Fibroblast of the aortic adventitia (primary cell): ENCODE results near the gene MGLL. TPM values are rescaled to one million over a fixed set of nuclear protein-coding genes. Genes with fewer than 3 reads are reported as not detected.

Source experiments
- DNase-seq: peaks from one replicate; pipeline ENCODE4 v3.0.0-alpha.2; 2010; ENCODE audit warnings: low read depth
- H3K4me3 ChIP-seq: 2 replicates; pipeline ENCODE4 v1.5.1; 2011; ENCODE audit warnings: low read depth, mild to moderate bottlenecking, control low read depth, low read length, moderate library complexity
- total RNA-seq: library from RNA; depleted of rRNA; stranded (reverse); fragments of >200 nt; gene quantifications from 2 replicates; pipeline ENCODE4 v1.2.3, GENCODE V29; 2012; ENCODE audit warnings: low replicate concordance
- TF ChIP-seq, protein P1 (sequence below): IDR thresholded peaks from 2 replicates; pipeline ENCODE4 v1.5.1; 2011; ENCODE audit warnings: mild to moderate bottlenecking, low read length, control low read depth, inconsistent platforms; ENCODE audit not compliant: insufficient read depth

Gene MGLL
- total RNA-seq, 1 donor = 25.8 TPM

GRCh38 chr3:127679534-127680145 is 142.7 kb downstream of the MGLL start:
- no peak overlapping the region for H3K4me3 ChIP-seq
- no peak for DNase-seq
- TF ChIP-seq, protein P1, sequence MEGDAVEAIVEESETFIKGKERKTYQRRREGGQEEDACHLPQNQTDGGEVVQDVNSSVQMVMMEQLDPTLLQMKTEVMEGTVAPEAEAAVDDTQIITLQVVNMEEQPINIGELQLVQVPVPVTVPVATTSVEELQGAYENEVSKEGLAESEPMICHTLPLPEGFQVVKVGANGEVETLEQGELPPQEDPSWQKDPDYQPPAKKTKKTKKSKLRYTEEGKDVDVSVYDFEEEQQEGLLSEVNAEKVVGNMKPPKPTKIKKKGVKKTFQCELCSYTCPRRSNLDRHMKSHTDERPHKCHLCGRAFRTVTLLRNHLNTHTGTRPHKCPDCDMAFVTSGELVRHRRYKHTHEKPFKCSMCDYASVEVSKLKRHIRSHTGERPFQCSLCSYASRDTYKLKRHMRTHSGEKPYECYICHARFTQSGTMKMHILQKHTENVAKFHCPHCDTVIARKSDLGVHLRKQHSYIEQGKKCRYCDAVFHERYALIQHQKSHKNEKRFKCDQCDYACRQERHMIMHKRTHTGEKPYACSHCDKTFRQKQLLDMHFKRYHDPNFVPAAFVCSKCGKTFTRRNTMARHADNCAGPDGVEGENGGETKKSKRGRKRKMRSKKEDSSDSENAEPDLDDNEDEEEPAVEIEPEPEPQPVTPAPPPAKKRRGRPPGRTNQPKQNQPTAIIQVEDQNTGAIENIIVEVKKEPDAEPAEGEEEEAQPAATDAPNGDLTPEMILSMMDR = peak; percentile 9

GRCh38 chr3:127678611-127679533 is 143.4 kb downstream of the MGLL start:
- no peak overlapping the region for H3K4me3 ChIP-seq
- DNase-seq = no peak

DNA sequence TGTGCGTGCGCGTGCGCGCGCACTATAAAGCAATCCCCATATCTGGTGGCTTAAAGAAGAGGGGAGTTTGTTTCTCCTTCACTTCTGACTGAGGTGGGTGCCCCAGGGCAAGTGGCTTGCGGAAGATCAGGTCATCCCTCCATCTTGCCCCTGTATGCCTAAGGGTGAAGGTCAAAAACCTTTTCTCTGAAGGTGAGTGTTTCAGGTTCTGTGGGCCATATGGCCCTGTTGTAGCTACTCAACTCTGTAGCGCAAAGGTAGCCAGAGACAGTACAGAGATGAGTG is 144.1 kb downstream of the MGLL start:
- no peak overlapping the region for H3K4me3 ChIP-seq
- TF ChIP-seq, protein P1 = no peak
- no peak for DNase-seq

More at GRCh38 chr3:127678611-127679533, 143.4 kb downstream of the MGLL start:
- TF ChIP-seq, protein P1 = no peak

DNA sequence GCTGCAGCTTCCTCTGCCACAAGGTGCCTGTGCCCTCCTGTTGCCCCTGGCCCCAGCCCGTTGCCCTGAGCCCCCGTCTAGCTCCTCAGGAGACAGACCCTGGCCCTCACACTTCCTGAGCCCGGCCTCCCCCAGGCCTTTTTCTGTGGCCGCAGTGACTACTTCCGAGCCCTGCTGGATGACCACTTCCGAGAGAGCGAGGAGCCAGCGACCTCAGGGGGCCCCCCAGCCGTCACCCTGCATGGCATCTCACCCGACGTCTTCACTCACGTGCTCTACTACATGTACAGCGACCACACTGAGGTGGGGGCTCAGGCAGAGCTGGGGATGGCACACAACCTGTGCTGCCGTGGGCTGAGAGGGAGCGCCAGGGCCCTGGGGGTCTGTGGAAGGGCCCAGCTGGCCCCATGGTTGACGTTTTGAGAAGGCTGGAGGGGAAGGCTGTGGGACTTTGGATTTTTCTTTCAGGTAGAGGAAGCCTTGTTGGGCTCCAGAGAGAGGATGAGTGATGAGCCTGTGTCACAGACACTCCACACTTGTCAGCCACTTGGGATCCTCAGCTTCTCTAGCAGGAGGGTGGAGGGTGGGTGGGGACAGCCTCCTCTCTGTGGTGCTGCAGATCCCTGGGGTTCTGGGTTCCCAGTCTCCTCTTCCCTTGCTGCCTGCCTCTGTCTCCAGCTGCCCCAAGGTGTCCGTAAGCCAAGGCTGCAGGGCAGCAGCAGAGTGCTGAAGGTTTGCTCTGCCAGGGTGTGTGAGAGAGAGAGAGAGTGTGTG is 144.6 kb downstream of the MGLL start:
- no peak for DNase-seq
- TF ChIP-seq, protein P1 = no peak
- no peak overlapping the region for H3K4me3 ChIP-seq

- DNase-seq = no peak
- TF ChIP-seq, protein P1 = no peak
- H3K4me3 ChIP-seq = no peak overlapping the region
Measured at GRCh38 chr3:127676921-127677351, 145.4 kb downstream of the MGLL start.

DNA sequence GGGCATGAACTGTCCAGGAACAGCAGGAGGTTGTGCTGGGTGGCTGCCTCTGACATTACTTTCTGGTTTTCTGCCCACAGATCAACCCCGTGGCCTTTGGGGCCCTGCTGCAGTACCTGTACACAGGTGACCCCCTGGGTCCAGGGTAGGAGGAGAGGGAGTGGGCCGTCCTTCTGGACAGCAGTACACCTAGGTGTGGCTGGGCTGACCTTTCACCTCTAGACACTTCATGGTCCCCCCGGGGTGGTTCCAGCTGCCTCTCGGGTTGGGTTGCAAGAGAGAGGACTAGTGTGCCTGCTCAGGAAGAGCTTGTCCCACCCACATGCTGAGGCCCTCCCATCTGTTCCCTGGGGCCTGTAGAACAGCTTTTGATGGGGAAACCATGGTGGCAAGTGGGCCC is 145.9 kb downstream of the MGLL start:
- TF ChIP-seq, protein P1 = no peak
- DNase-seq = no peak
- H3K4me3 ChIP-seq = no peak overlapping the region
